Body of pancreas (tissue), 4 donors: ENCODE measurements around the gene METRNL.

ENCODE experiments used
- CTCF ChIP-seq, 7 experiments: fragments of 450-650 bp in 4 of 7; fragments of 200-600 bp in 3 of 7; sonication (generic) in 3 of 7; IDR thresholded peaks; one replicate each; pipeline ENCODE4 v1.5.1; 2016 to 2019; ENCODE audit warnings: antibody characterized with exemption in 7 of 7
- POLR2A ChIP-seq, 3 donors: fragments of 450-650 bp; IDR thresholded peaks; one replicate each; pipeline ENCODE4 v1.6.1; 2016; ENCODE audit warnings: antibody characterized with exemption in 3 of 3, mild to moderate bottlenecking in 2 of 3

- no peak for TF ChIP-seq CTCF (IDR thresholded peaks at IDR 0.05)
- no peak for TF ChIP-seq POLR2A (IDR thresholded peaks at IDR 0.05)
Measured at GRCh38 chr17:83082909-83083367, 3.5 kb downstream of the METRNL start.
